GM18505 (cell line): ENCODE results near the gene ZNF771.
A peak's percentile ranks its signal among the peaks of the same experiment; 100 is the strongest.
"Not testable (repeated sequence)": the region's sequence is repeated elsewhere in the genome, so short reads cannot be mapped to it uniquely, and the experiment has no call there.

ENCODE experiments used
- ATAC-seq: cut with Tn5 transposase; IDR thresholded peaks from one replicate; pipeline ENCODE4 v1.9.1; 2021; ENCODE audit not compliant: unreplicated experiment
- POLR2A ChIP-seq: IDR thresholded peaks from 4 replicates; pipeline ENCODE4 v1.6.1; 2011; ENCODE audit warnings: borderline replicate concordance; ENCODE audit not compliant: insufficient read depth, insufficient read length; ENCODE audit errors: extremely low read depth

ZNF771 gene

GRCh38 chr16:30458561-30459394 is 51.4 kb downstream of the ZNF771 start:
- ATAC-seq: peak; percentile 71
- TF ChIP-seq POLR2A: peak; percentile 86

- no peak for TF ChIP-seq POLR2A
- ATAC-seq: no peak
Measured at GRCh38 chr16:30459456-30459855, 52.0 kb downstream of the ZNF771 start.

GRCh38 chr16:30461426-30461825 is 54.0 kb downstream of the ZNF771 start:
- not testable (repeated sequence) for ATAC-seq

- ATAC-seq: no peak
- no peak for TF ChIP-seq POLR2A
Measured at GRCh38 chr16:30464078-30464477, 56.7 kb downstream of the ZNF771 start.
